H1 (cell line): ENCODE measurements around the gene RAB22A. TPM values are rescaled to one million over a fixed set of nuclear protein-coding genes. Genes with fewer than 3 reads are reported as not detected.

Experiments used
- CTCF ChIA-PET: fragments of 300-600 bp; sonication (Branson Sonifier 250); formaldehyde crosslinking; loops from one replicate; lab custom pipeline; 2021; ENCODE audit not compliant: partially characterized antibody; lab: Charles Lee
- POLR2A ChIA-PET: fragments of 300-600 bp; sonication (Branson Sonifier 250); formaldehyde crosslinking; loops from one replicate; lab custom pipeline; 2021; ENCODE audit warnings: inconsistent platforms; ENCODE audit not compliant: partially characterized antibody; lab: Charles Lee
- DNase-seq, 2 experiments: peaks; one replicate each; pipeline versions ENCODE4 v3.0.0 to v3.0.0-alpha.2; 2010 to 2022; ENCODE audit warnings: low spot score in 2 of 2, low read depth in 1 of 2, mixed read lengths in 1 of 2
- FAIRE-seq: peaks from 2 replicates; lab custom pipeline; 2011; peaks lifted over from hg19 to GRCh38; lab: Jason Lieb, UNC
- H2AFZ ChIP-seq: 2 replicates; pipeline ENCODE4 v1.8.1; 2012; ENCODE audit warnings: low read length, inconsistent platforms
- H2AK5ac ChIP-seq: 2 replicates; pipeline ENCODE4 v1.6.1; 2013; ENCODE audit warnings: low read depth, low read length
- H2BK120ac ChIP-seq: replicated peaks from 2 replicates; pipeline ENCODE3; 2013; ENCODE audit warnings: low read depth, low read length, inconsistent platforms
- H2BK12ac ChIP-seq: 2 replicates; pipeline ENCODE4 v1.6.1; 2013; ENCODE audit warnings: low read depth, low read length
- H2BK15ac ChIP-seq: 2 replicates; pipeline ENCODE4 v1.6.1; 2013; ENCODE audit warnings: low read length
- H2BK20ac ChIP-seq: 2 replicates; pipeline ENCODE4 v1.6.1; 2013; ENCODE audit warnings: low read length
- H2BK5ac ChIP-seq: 2 replicates; pipeline ENCODE4 v1.6.1; 2013; ENCODE audit warnings: low read depth, low read length
- H3K14ac ChIP-seq: 2 replicates; pipeline ENCODE4 v1.6.1; 2013; ENCODE audit warnings: inconsistent platforms; ENCODE audit not compliant: insufficient read length
- H3K18ac ChIP-seq: 2 replicates; pipeline ENCODE4 v1.6.1; 2013; ENCODE audit warnings: low read length; ENCODE audit errors: extremely low read depth
- H3K23ac ChIP-seq: 2 replicates; pipeline ENCODE4 v1.6.1; 2013; ENCODE audit warnings: inconsistent platforms; ENCODE audit not compliant: insufficient read length
- H3K23me2 ChIP-seq: 2 replicates; pipeline ENCODE4 v1.6.1; 2013; ENCODE audit warnings: low read depth, low read length
- H3K27ac ChIP-seq: 2 replicates; pipeline ENCODE4 v1.6.1; 2011; ENCODE audit warnings: low read depth, low read length, inconsistent platforms
- H3K27me3 ChIP-seq, 4 experiments: replicated peaks in 1 of 4; 1 replicate in 1 of 4; 2 replicates in 3 of 4; pipeline versions ENCODE4 v1.6.1 to v1.8.1; 2011 to 2013; ENCODE audit warnings: low read length in 3 of 4, mild to moderate bottlenecking in 3 of 4, inconsistent platforms in 2 of 4, mixed read lengths in 2 of 4, moderate library complexity in 1 of 4; ENCODE audit not compliant: control insufficient read depth in 3 of 4, insufficient read depth in 3 of 4; ENCODE audit errors: extremely low read depth in 1 of 4
- H3K36me3 ChIP-seq, 4 experiments: 2 replicates each; pipeline versions ENCODE4 v1.6.1 to v1.8.1; 2011 to 2013; ENCODE audit warnings: mild to moderate bottlenecking in 4 of 4, low read length in 3 of 4, moderate library complexity in 2 of 4, control low read depth in 1 of 4, inconsistent platforms in 1 of 4; ENCODE audit not compliant: insufficient read depth in 4 of 4, control insufficient read depth in 2 of 4
- H3K4ac ChIP-seq: replicated peaks from 2 replicates; pipeline ENCODE3; 2013; ENCODE audit warnings: low read length, low read depth, mixed read lengths, inconsistent platforms; ENCODE audit not compliant: insufficient read length
- H3K4me1 ChIP-seq, 4 experiments: replicated peaks in 1 of 4; 1 replicate in 1 of 4; 2 replicates in 3 of 4; pipeline versions ENCODE4 v1.6.1 to v1.8.1; 2011 to 2013; ENCODE audit warnings: low read length in 3 of 4, inconsistent platforms in 2 of 4, mixed read lengths in 1 of 4; ENCODE audit not compliant: insufficient read depth in 4 of 4, control insufficient read depth in 3 of 4
- H3K4me2 ChIP-seq, 2 experiments: 2 replicates each; pipeline versions ENCODE4 v1.6.1 to v1.8.1; 2011 to 2013; ENCODE audit warnings: low read depth in 2 of 2, low read length in 2 of 2, control low read depth in 1 of 2, inconsistent platforms in 1 of 2, mild to moderate bottlenecking in 1 of 2; ENCODE audit not compliant: insufficient read depth in 1 of 2
- H3K4me3 ChIP-seq, 4 experiments: fragments of 200-600, 300-600 bp in 1 of 4; sonication (generic), shearing (Covaris generic), sonication (Bioruptor Twin) in 1 of 4; 2 replicates each; pipeline versions ENCODE4 v1.5.1 to v1.8.1; 2011 to 2016; ENCODE audit warnings: low read length in 4 of 4, low read depth in 3 of 4, control low read depth in 2 of 4, inconsistent platforms in 2 of 4, mild to moderate bottlenecking in 2 of 4, mixed read lengths in 1 of 4, moderate library complexity in 1 of 4; ENCODE audit not compliant: insufficient read depth in 2 of 4; ENCODE audit errors: extremely low read depth in 1 of 4
- H3K56ac ChIP-seq: replicated peaks from 2 replicates; pipeline ENCODE3; 2013; ENCODE audit warnings: low read depth, mild to moderate bottlenecking, mixed read lengths, low read length, inconsistent platforms; ENCODE audit not compliant: insufficient read length
- H3K79me1 ChIP-seq: 2 replicates; pipeline ENCODE4 v1.6.1; 2013; ENCODE audit warnings: low read depth, low read length, control low read depth
- H3K79me2 ChIP-seq, 2 experiments: 2 replicates each; pipeline versions ENCODE4 v1.6.1 to v1.8.1; 2012 to 2013; ENCODE audit warnings: low read length in 2 of 2, mild to moderate bottlenecking in 2 of 2, inconsistent platforms in 1 of 2; ENCODE audit not compliant: insufficient read depth in 2 of 2, control insufficient read depth in 1 of 2
- H3K9ac ChIP-seq, 4 experiments: replicated peaks in 1 of 4; 1 replicate in 1 of 4; 2 replicates in 3 of 4; pipeline versions ENCODE4 v1.6.1 to v1.8.1; 2011 to 2013; ENCODE audit warnings: low read depth in 3 of 4, low read length in 3 of 4, control low read depth in 2 of 4, mild to moderate bottlenecking in 2 of 4, moderate library complexity in 2 of 4, inconsistent platforms in 1 of 4; ENCODE audit errors: extremely low read depth in 1 of 4
- H3K9me3 ChIP-seq, 2 experiments: 2 replicates each; pipeline versions ENCODE4 v1.6.1 to v1.8.1; 2012 to 2013; ENCODE audit warnings: mild to moderate bottlenecking in 2 of 2, moderate library complexity in 2 of 2, control low read depth in 1 of 2, inconsistent platforms in 1 of 2, low read depth in 1 of 2, low read length in 1 of 2, mixed read lengths in 1 of 2; ENCODE audit not compliant: insufficient read depth in 2 of 2
- H4K20me1 ChIP-seq, 2 experiments: replicated peaks in 1 of 2; 2 replicates each; pipeline versions ENCODE3 to v1.8.1; 2011 to 2013; ENCODE audit warnings: inconsistent platforms in 2 of 2, low read length in 2 of 2, mild to moderate bottlenecking in 1 of 2; ENCODE audit not compliant: insufficient read depth in 2 of 2, control insufficient read depth in 1 of 2
- H4K5ac ChIP-seq: 2 replicates; pipeline ENCODE4 v1.6.1; 2013; ENCODE audit warnings: low read length, low read depth, mixed read lengths, inconsistent platforms; ENCODE audit not compliant: insufficient read length
- H4K8ac ChIP-seq: 2 replicates; pipeline ENCODE4 v1.8.0; 2013; ENCODE audit warnings: mild to moderate bottlenecking, moderate library complexity, low read length, inconsistent platforms; ENCODE audit not compliant: insufficient read depth; ENCODE audit errors: extremely low read depth
- H4K91ac ChIP-seq: replicated peaks from 2 replicates; pipeline ENCODE3; 2013; ENCODE audit warnings: low read length, mixed read lengths, inconsistent platforms; ENCODE audit not compliant: insufficient read length
- SIRT6 ChIP-seq: IDR thresholded peaks from one replicate; pipeline ENCODE4 v1.7.1; 2012; ENCODE audit warnings: low read length, inconsistent platforms
- WGBS, 2 experiments: shearing (Covaris generic) in 1 of 2; methylation state at CpG; one replicate each; pipeline versions ENCODE4 v1.1.6 to v1.1.7; 2013 to 2015; ENCODE audit warnings: low lambda C conversion rate in 2 of 2, mixed read lengths in 2 of 2, inconsistent platforms in 1 of 2, low coverage in 1 of 2, missing lambda C conversion rate in 1 of 2; ENCODE audit not compliant: insufficient replicate concordance in 2 of 2, insufficient coverage in 1 of 2, insufficient read length in 1 of 2; ENCODE audit errors: extremely low coverage in 1 of 2, missing lambda C conversion rate in 1 of 2; 5-methylcytosine and 5-hydroxymethylcytosine counted together
- polyA plus RNA-seq, 7 experiments: library from polyadenylated mRNA; depleted of rRNA in 3 of 7; stranded (reverse) in 5 of 7; unstranded in 2 of 7; fragments of >200 nt in 5 of 7; fragments of 200-250 nt in 2 of 7; gene quantifications; 1 replicate in 5 of 7; 2 replicates in 1 of 7; 4 replicates in 1 of 7; pipeline versions ENCODE4 v1.2.1 to v1.2.3, GENCODE V29; 2011 to 2013; ENCODE audit warnings: missing spikeins in 2 of 7, mixed read lengths in 2 of 7
- total RNA-seq: library from RNA; stranded (reverse); fragmentation: NEBNext Ultra II Directional; extraction: Animal tissue kit (Norgen Biotek cat#: 25700); gene quantifications from 2 replicates; pipeline ENCODE4 v1.2.1, GENCODE V29; 2021

Gene RAB22A
- total and polyA plus RNA-seq, 2 of the 8 experiments (the other 6 are each of a cell fraction or from before 2014, with no cell fraction given) = 3.1 to 6.6 TPM

- POLR2A ChIA-PET = interaction anchor here (0.6 to 1.1 kb wide), 5 partner anchors 9 to 34 kb away, joined by 3 to 4 read pairs (median 3); no protein-coding TSS in a partner anchor
- no peak overlapping the region for H3K27ac ChIP-seq
- no peak for DNase-seq
- TF ChIP-seq SIRT6 = no peak
These were observed 96.2 kb downstream of the RAB22A start for GRCh38 chr20:58405504-58406291.

More at GRCh38 chr20:58405504-58406291, 96.2 kb downstream of the RAB22A start:
- Histone ChIP-seq H2BK20ac (no peak overlapping the region), H2AK5ac (no peak overlapping the region), H2BK120ac (no peak overlapping the region), H2BK15ac (no peak overlapping the region), H3K79me2 (peaks cover 21 to 99% of the 10 kb centered on the region in 2 experiments), H4K91ac (no peak overlapping the region), H3K18ac (no peak overlapping the region), H3K79me1 (peaks cover 11% of the 10 kb centered on the region), H3K4me1 (peaks cover 0 to 7% (median 3%) of the 10 kb centered on the region in 4 experiments; a peak in 3 of 7 replicates), H3K9me3 (no peaks in the 10 kb centered on the region), H3K27me3 (no peaks in the 10 kb centered on the region), H3K14ac (no peak overlapping the region), H3K23me2 (no peaks in the 10 kb centered on the region; the same call in 1 of the 2 replicates), H2BK5ac (no peak overlapping the region), H3K4me3 (no peak overlapping the region), H2BK12ac (no peak overlapping the region), H3K9ac (no peak overlapping the region; a peak in 1 of 7 replicates), H2AFZ (no peak overlapping the region), H3K23ac (no peak overlapping the region), H4K5ac (no peak overlapping the region), H4K8ac (no peak overlapping the region), H4K20me1 (peaks cover 2 to 7% of the 10 kb centered on the region in 2 experiments), H3K4ac (no peak overlapping the region), H3K36me3 (no peaks in the 10 kb centered on the region), H3K4me2 (no peak overlapping the region), H3K56ac (no peak overlapping the region)
- CTCF ChIA-PET = interaction anchor here (1.0 to 1.3 kb wide), 4 partner anchors 40 to 166 kb away, joined by 3 to 4 read pairs (median 3); no protein-coding TSS in a partner anchor
- no peak for FAIRE-seq
- WGBS, 2 experiments = 88% methylated on average over 9 of the region's 11 CpGs; no CpG with 5 or more reads in 1 of the 2 experiments
